Effector memory CD4-positive, alpha-beta T cell (primary cell): Measurements from ENCODE around the gene CDS1.
A peak's percentile ranks its signal among the peaks of the same experiment; 100 is the strongest.

Experiments used
- DNase-seq, 3 donors: peaks; one replicate each; pipeline ENCODE4 v3.0.0-alpha.2; 2020
- H3K27ac ChIP-seq: 2 replicates; pipeline ENCODE4 v1.7.0; 2013; ENCODE audit warnings: mild to moderate bottlenecking, low read length, moderate library complexity; ENCODE audit not compliant: insufficient read depth, poor library complexity, severe bottlenecking
- H3K27me3 ChIP-seq: replicated peaks from 2 replicates; pipeline ENCODE4 v1.7.0; 2013; ENCODE audit warnings: mild to moderate bottlenecking, low read length; ENCODE audit not compliant: insufficient read depth, control insufficient read depth, poor library complexity, severe bottlenecking
- H3K36me3 ChIP-seq: 2 replicates; pipeline ENCODE4 v1.7.0; 2013; ENCODE audit warnings: mild to moderate bottlenecking, low read length, moderate library complexity; ENCODE audit not compliant: control insufficient read depth, insufficient read depth
- H3K4me1 ChIP-seq: 2 replicates; pipeline ENCODE4 v1.7.0; 2013; ENCODE audit warnings: low read length, mild to moderate bottlenecking; ENCODE audit not compliant: control insufficient read depth, insufficient read depth, poor library complexity, severe bottlenecking
- H3K4me3 ChIP-seq: 2 replicates; pipeline ENCODE4 v1.7.0; 2013; ENCODE audit warnings: low read length, low read depth, mild to moderate bottlenecking; ENCODE audit not compliant: insufficient read depth, poor library complexity, severe bottlenecking
- H3K9me3 ChIP-seq: 2 replicates; pipeline ENCODE4 v1.7.0; 2013; ENCODE audit warnings: mild to moderate bottlenecking, low read length, moderate library complexity; ENCODE audit not compliant: control insufficient read depth

The CDS1 gene

DNA sequence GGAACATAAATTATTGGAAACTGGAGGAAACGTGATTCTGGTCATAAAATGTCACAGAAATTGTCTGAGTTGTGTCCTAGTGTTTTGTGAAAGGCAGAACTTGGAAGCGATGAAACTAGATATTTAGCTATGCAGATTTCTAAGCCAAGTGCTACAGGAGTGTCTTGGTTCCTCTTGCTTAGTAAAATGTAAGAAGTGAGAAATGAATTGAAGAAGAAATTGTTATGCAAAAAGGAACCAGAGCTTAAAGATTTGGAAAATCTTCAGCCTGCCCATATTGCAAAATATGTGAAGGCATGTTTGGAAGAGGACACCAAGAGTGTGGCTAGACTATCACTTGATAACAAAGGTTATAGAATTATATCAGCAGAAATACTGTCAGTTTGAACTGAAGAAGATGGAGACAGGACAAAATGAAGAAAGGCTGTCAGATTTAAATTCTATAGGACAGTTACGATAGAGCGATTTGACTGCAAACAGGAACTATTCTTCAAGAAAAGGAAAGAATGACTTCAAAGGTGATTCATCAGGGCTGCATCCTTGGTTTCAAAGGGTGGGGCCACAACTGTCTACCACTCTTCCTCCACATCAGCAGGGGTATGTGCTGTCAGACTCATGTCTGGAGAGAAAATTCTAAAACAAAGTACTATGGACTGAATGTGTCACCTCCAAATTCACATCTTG lies 9.4 kb upstream of the CDS1 start:
- no peak for DNase-seq
- Histone ChIP-seq H3K4me1 (no peaks in the 10 kb centered on the region), H3K27ac (no peak overlapping the region), H3K27me3 (no peaks in the 10 kb centered on the region), H3K4me3 (no peak overlapping the region), H3K9me3 (no peaks in the 10 kb centered on the region), H3K36me3 (no peaks in the 10 kb centered on the region)

DNA sequence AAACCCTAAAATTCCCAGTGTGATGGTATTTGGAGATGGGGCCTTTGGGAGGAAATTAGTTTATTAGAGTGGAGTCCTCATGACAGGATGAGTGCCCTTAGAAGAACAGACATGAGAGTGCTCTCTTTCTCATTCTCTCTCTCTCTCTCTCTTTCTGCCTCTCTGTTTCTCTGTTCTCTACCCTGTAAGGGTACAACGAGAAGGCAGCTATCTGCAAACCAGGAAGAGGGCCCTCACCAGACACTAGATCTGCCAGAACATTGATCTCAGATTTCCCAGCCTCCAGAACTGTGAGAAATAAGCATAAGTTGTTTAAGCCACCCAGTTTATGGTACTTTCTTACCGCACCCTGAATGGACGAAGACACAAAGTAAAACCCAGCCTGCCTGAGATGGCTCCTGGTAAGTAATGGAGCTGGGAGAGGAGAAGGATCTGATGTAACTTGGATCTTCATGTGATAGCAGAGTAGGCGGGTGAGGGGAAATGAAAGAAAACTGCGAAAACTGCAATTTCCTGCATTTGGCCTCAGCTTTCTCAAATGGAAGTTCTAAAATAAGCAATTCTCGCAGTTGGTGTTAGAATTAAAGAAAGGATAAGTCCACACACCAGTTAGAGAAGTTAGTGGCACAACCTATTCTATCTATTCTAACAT lies 8.7 kb upstream of the CDS1 start:
- H3K36me3 ChIP-seq = no peaks in the 10 kb centered on the region
- no peaks in the 10 kb centered on the region for H3K9me3 ChIP-seq
- DNase-seq = no peak
- H3K27ac ChIP-seq = no peak overlapping the region
- peaks cover under 1% of the 10 kb centered on the region for H3K27me3 ChIP-seq
- no peak overlapping the region for H3K4me3 ChIP-seq
- no peaks in the 10 kb centered on the region for H3K4me1 ChIP-seq

DNA sequence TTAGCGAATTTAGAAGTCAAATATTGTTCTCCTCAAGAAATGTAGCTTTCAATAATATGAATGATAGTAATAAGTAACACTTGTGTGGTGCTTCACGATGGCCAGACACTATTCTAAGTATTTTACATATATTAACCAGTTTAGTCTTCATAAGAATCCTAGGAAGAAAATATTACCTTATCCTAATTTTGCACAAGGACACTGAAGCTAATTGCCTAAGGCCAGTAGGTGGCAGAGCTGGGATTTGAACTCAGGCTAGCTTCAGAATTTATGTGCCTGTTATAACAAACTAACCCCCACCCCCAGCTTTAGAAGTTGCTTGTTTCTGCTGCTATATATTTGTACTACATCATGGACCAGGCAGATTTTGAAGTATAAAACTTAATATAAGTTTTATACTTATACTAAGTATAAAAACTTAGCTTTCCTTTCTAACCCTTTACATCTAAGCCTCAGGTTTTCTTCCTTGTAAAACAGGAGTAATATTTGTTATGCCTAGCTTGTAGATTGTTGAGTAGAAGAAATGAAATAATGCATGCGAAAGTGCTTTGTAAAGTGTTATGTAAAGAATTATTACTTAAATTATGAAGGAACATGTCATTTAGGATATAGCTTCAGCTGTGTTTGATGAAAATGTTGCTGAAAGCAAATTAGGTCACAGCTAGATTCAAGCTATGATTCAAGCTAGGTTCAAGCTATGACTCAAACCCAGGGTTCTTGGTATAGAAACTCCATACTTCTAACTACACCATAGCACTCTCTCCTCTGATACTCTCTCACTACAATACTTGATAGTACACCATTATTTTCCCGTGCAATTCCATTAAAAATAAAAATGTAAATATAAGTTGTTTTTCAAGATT lies 4.2 kb upstream of the CDS1 start:
- no peak overlapping the region for H3K27ac ChIP-seq
- H3K4me3 ChIP-seq = no peak overlapping the region
- H3K4me1 ChIP-seq = peaks cover 8% of the 10 kb centered on the region
- DNase-seq = no peak
- no peaks in the 10 kb centered on the region for H3K36me3 ChIP-seq
- H3K27me3 ChIP-seq = peaks cover 3% of the 10 kb centered on the region
- no peaks in the 10 kb centered on the region for H3K9me3 ChIP-seq

DNA sequence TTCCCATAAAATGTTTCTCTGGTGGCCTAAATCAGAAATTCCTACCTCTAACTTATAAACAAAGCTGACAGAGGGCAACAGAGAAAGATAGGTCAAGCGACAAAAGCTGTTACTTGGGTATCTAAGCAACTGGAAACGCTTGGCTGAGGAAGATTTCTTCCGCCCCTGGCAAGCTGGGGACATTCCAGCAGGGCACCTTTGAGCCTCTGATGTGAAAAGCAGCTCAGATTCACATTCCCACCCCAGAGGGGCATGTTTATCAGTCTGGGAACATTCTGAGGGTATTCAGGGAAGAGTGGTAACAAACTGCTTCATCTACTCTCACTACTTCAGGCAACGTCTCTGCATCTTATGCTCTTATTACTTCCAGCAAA lies 3.5 kb upstream of the CDS1 start:
- H3K36me3 ChIP-seq = no peaks in the 10 kb centered on the region
- no peaks in the 10 kb centered on the region for H3K9me3 ChIP-seq
- no peak overlapping the region for H3K4me3 ChIP-seq
- DNase-seq = no peak
- no peak overlapping the region for H3K27ac ChIP-seq
- H3K27me3 ChIP-seq = peaks cover 3% of the 10 kb centered on the region
- H3K4me1 ChIP-seq = peaks cover 12% of the 10 kb centered on the region

DNA sequence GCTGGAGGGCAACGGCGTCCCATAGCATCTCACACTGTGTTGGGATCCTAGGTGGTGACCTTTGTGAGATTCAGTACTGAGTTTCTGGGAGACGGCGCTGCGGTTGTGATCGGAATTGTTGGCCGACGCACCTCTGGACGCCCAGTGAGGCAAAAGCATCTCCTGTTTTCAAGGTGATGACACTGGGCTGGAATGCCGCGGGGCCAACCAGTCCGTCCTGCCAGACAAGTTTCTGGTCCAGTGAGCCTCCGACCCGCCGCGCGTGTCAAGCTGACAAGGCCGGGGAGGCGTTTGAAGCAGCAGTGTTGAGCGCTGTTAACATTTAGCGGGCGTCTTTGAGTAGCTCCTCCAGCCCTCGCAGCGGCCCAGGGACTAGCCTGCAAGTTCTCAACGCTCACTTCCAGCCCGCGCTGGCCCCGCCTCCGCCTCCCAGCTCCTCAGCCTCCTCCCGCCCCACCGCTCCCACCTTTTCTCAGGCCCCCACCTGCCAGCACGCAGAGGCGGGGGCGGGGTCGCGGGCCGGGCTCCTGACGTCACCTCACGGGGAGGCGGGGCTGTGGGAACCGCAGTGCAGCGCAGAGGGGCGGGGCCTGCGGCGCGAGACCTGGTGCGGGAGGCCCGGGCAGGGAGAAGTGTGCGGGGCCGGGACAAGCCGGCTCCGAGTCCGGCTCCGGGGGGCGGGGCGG lies 482 bp upstream of the CDS1 start:
- peak overlapping the region; percentile 70 for H3K4me3 ChIP-seq
- peaks cover 3% of the 10 kb centered on the region for H3K27me3 ChIP-seq
- peak; percentile 85 to 88 (median 87) for DNase-seq
- no peaks in the 10 kb centered on the region for H3K9me3 ChIP-seq
- no peaks in the 10 kb centered on the region for H3K36me3 ChIP-seq
- H3K27ac ChIP-seq = peak overlapping the region; percentile 32
- peaks cover 12% of the 10 kb centered on the region for H3K4me1 ChIP-seq

DNA sequence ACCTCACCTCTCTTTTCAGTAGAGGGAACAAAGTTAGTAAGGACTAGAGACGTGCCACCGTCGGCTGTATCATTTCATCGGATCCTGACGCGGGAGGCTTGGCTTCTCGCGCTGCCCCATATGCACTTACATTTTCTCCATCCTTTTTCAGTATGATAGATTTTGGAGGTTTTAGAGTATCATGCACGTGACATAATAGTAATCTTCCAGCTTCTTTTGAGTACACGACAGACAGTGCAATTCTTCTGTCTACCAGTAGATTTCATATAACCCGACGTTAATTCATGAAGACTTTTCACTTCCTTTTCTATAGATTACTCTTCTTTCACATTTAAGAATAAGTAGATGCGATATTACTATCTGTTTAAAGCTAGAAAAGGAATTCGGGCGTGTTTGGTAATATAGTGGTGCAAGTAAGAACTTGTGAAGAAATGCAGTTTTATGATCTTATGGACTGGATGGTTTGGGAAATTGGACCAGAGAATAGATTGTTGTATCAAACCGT lies 1.0 kb downstream of the CDS1 start:
- no peak for DNase-seq
- peak overlapping the region; percentile 70 for H3K4me3 ChIP-seq
- H3K9me3 ChIP-seq = no peaks in the 10 kb centered on the region
- no peak overlapping the region for H3K27ac ChIP-seq
- peaks cover 3% of the 10 kb centered on the region for H3K27me3 ChIP-seq
- no peaks in the 10 kb centered on the region for H3K36me3 ChIP-seq
- peaks cover 12% of the 10 kb centered on the region for H3K4me1 ChIP-seq

DNA sequence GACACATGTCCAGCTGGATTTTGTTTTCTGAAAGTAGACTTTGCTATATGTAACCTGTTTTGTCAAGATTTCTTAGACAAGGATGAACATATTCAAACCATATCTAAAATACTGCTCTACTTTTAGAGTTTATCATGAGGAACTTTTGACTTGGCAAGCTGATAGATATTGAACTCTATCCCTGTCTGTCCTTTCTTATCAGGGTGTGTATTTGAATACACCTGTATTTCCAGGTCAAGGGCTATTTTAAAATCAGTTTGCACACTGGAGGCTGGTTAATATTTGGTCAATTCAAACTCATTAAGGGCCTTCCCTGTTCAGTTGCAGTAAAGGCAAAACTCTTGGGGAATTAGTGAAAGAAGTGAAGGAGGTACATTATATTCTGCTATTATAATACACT lies 2.3 kb downstream of the CDS1 start:
- no peak for DNase-seq
- no peaks in the 10 kb centered on the region for H3K27me3 ChIP-seq
- H3K36me3 ChIP-seq = no peaks in the 10 kb centered on the region
- H3K9me3 ChIP-seq = no peaks in the 10 kb centered on the region
- peaks cover 12% of the 10 kb centered on the region for H3K4me1 ChIP-seq
- H3K27ac ChIP-seq = no peak overlapping the region
- no peak overlapping the region for H3K4me3 ChIP-seq

DNA sequence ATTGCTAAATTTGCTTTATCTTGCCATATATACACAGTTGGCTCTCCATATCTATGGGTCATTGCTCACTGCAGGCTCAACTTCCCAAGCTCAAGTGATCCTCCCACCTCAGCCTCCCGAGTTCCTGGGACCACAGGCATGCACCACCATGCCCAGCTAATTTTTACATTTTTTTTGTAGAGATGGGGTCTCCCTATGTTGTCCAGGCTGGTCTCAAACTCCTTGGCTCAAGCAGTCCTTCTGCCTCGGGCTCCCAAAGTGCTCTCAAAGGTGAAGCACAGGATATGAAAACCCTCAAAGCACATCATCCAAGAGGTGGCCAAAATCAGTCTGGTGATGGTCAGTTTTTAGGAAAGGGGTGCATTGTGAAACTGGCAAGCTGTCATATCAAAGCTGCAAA lies 11.8 kb downstream of the CDS1 start:
- DNase-seq = no peak
- H3K36me3 ChIP-seq = no peaks in the 10 kb centered on the region
- H3K9me3 ChIP-seq = no peaks in the 10 kb centered on the region
- no peak overlapping the region for H3K4me3 ChIP-seq
- H3K27me3 ChIP-seq = no peaks in the 10 kb centered on the region
- H3K27ac ChIP-seq = no peak overlapping the region
- H3K4me1 ChIP-seq = no peaks in the 10 kb centered on the region

DNA sequence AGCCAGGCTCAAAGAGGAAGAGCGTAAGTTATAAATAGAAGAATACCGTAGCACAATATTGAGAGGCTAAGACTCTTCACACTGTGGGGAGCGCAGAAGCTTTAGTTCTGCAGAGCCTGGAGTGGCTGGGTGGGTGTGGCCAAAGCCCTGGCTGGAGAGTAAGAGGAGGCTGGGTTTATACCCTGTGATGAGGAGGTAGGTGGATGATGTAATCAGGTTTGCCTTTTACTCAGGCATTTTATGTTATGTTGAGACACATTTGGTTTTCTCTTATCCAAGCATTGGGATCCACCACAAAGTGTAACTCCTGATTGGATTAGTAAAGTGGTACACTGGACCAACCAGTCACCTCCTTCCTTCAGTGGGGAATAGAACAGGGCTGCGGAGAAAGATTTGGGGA lies 13.9 kb downstream of the CDS1 start:
- no peaks in the 10 kb centered on the region for H3K4me1 ChIP-seq
- H3K27me3 ChIP-seq = no peaks in the 10 kb centered on the region
- no peak for DNase-seq
- no peaks in the 10 kb centered on the region for H3K9me3 ChIP-seq
- H3K27ac ChIP-seq = no peak overlapping the region
- H3K4me3 ChIP-seq = no peak overlapping the region
- H3K36me3 ChIP-seq = no peaks in the 10 kb centered on the region
